Tibial nerve (tissue), 4 donors: ENCODE data around the gene BCAR3. TPM values are rescaled to one million over a fixed set of nuclear protein-coding genes. Genes with fewer than 3 reads are reported as not detected.
A peak's percentile ranks its signal among the peaks of the same experiment; 100 is the strongest.

Experiments
- DNase-seq, 2 donors: peaks; one replicate each; pipeline ENCODE4 v3.0.0-alpha.2; 2019; ENCODE audit warnings: low spot score in 2 of 2
- H3K27ac ChIP-seq, 4 donors: fragments of 200-600 bp; sonication (generic) in 3 of 4; one replicate each; pipeline ENCODE4 v1.5.1; 2017 to 2019; ENCODE audit warnings: mild to moderate bottlenecking in 1 of 4
- H3K27me3 ChIP-seq, 2 donors: fragments of 200-600 bp; sonication (generic) in 1 of 2; one replicate each; pipeline versions ENCODE4 v1.5.1 to v1.6.0; 2017 to 2019
- H3K36me3 ChIP-seq, 3 donors: fragments of 200-600 bp; sonication (generic); one replicate each; pipeline ENCODE4 v1.5.1; 2018 to 2019
- H3K4me1 ChIP-seq, 4 donors: fragments of 200-600 bp; sonication (generic) in 3 of 4; one replicate each; pipeline ENCODE4 v1.5.1; 2017 to 2019
- H3K4me3 ChIP-seq, 4 donors: fragments of 200-600 bp; sonication (generic) in 3 of 4; one replicate each; pipeline ENCODE4 v1.5.1; 2017 to 2019; ENCODE audit warnings: mild to moderate bottlenecking in 1 of 4, moderate library complexity in 1 of 4
- H3K9me3 ChIP-seq, 4 donors: fragments of 200-600 bp; sonication (generic) in 3 of 4; one replicate each; pipeline ENCODE4 v1.5.1; 2017 to 2019
- EP300 ChIP-seq, 2 donors: sonication (generic); formaldehyde crosslinking; IDR thresholded peaks; one replicate each; pipeline ENCODE4 v1.6.1; 2017; ENCODE audit warnings: antibody characterized with exemption in 2 of 2, mild to moderate bottlenecking in 1 of 2
- POLR2A ChIP-seq, 2 donors: fragments of 450-650 bp; IDR thresholded peaks; one replicate each; pipeline ENCODE4 v1.6.1; 2017; ENCODE audit warnings: antibody characterized with exemption in 2 of 2, mild to moderate bottlenecking in 2 of 2, moderate library complexity in 2 of 2
- WGBS, 2 donors: methylation state at CpG; one replicate each; pipeline ENCODE4 v1.1.5; 2018; 5-methylcytosine and 5-hydroxymethylcytosine counted together
- total RNA-seq, 4 donors: library from RNA; depleted of rRNA; stranded (reverse); fragments of >200 nt; gene quantifications; one replicate each; pipeline ENCODE4 v1.1.0, GENCODE V29; 2016
- TF ChIP-seq, protein P1 (sequence below), 5 experiments: fragments of 200-600 bp in 3 of 5; fragments of 450-650 bp in 2 of 5; sonication (generic) in 3 of 5; IDR thresholded peaks; one replicate each; pipeline ENCODE4 v1.5.1; 2016 to 2019; ENCODE audit warnings: antibody characterized with exemption in 5 of 5, mild to moderate bottlenecking in 3 of 5, moderate library complexity in 2 of 5

BCAR3 gene
- total RNA-seq, 4 donors from 2014 or later, result 26.2 to 41.8 (median 36.5) TPM

- Histone ChIP-seq H3K4me3 (no peak overlapping the region), H3K27me3 (no peaks in the 10 kb centered on the region), H3K4me1 (peaks cover 0 to 26% (median 9%) of the 10 kb centered on the region in 4 donors), H3K27ac (no peak overlapping the region), H3K36me3 (peaks cover 0 to 68% (median 0%) of the 10 kb centered on the region in 3 donors), H3K9me3 (no peaks in the 10 kb centered on the region)
- TF ChIP-seq, protein P1, sequence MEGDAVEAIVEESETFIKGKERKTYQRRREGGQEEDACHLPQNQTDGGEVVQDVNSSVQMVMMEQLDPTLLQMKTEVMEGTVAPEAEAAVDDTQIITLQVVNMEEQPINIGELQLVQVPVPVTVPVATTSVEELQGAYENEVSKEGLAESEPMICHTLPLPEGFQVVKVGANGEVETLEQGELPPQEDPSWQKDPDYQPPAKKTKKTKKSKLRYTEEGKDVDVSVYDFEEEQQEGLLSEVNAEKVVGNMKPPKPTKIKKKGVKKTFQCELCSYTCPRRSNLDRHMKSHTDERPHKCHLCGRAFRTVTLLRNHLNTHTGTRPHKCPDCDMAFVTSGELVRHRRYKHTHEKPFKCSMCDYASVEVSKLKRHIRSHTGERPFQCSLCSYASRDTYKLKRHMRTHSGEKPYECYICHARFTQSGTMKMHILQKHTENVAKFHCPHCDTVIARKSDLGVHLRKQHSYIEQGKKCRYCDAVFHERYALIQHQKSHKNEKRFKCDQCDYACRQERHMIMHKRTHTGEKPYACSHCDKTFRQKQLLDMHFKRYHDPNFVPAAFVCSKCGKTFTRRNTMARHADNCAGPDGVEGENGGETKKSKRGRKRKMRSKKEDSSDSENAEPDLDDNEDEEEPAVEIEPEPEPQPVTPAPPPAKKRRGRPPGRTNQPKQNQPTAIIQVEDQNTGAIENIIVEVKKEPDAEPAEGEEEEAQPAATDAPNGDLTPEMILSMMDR (IDR thresholded peaks at IDR 0.05), result no peak
- no peak for TF ChIP-seq POLR2A (IDR thresholded peaks at IDR 0.05)
- TF ChIP-seq EP300 (IDR thresholded peaks at IDR 0.05), result no peak
- DNase-seq, result no peak
- 85 to 95% methylated on average over 5 of the region's 5 CpGs for WGBS, 2 donors
Observed at GRCh38 chr1:93587354-93587753, 94.3 kb downstream of the BCAR3 start.

DNA sequence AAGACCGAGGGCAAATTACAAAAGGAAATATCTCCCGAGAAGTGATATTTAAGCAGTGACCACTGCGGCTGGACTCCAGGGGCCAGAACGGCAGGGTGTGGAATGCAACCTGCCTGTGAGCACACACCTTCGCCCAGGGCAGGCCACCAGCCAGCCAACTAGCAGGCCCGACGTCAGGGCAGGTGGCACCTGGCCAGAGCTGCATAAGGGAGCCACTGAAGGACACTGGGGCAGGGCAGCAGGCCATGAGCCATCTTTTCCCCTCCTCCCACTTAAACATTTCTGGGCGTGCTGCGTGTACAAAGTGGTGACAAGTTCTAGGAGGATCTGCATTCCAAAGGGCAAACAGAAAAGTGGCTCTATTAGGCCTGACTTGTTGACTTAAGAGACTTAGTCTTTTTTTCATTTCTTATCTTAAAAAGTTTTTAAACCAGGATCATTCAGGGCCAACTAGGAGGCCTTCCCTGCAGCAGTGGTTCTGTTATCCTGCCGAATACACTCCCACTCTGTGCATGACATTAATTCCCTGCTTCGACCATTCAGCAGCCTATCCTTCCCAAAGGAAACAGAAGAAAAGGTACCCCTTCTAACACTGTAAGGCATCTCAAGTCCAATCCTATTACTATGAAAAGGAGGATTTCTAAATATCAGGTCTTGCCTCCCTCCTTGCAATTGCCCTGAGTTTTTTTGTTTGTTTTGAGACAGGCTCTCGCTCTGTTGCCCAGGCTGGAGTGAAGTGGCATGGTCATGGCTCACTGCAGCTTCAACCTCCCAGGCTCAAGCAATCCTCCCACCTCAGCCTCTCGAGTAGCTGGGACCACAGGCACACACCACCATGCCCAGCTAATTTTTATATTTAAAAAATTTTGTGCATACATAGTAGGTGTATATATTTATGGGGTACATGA is 96.3 kb downstream of the BCAR3 start:
- Histone ChIP-seq H3K36me3 (peaks cover 5 to 79% (median 5%) of the 10 kb centered on the region in 3 donors), H3K27ac (peak overlapping the region; percentile 0 to 58 (median 54)), H3K27me3 (no peaks in the 10 kb centered on the region), H3K4me3 (no peak overlapping the region), H3K9me3 (no peaks in the 10 kb centered on the region), H3K4me1 (peaks cover 0 to 19% (median 5%) of the 10 kb centered on the region in 4 donors)
- TF ChIP-seq, protein P1 (IDR thresholded peaks at IDR 0.05), result no peak
- TF ChIP-seq EP300 (IDR thresholded peaks at IDR 0.05) (no peak), POLR2A (IDR thresholded peaks at IDR 0.05) (no peak)
- 61 to 64% methylated on average over 13 of the region's 13 CpGs for WGBS, 2 donors
- DNase-seq, result no peak

- H3K27me3 ChIP-seq, result no peaks in the 10 kb centered on the region
- H3K27ac ChIP-seq, result peak overlapping the region; percentile 0 to 58 (median 54)
- H3K9me3 ChIP-seq, result no peaks in the 10 kb centered on the region
- H3K4me1 ChIP-seq, result peaks cover 0 to 25% (median 7%) of the 10 kb centered on the region in 4 donors
- WGBS, 2 donors, result 61 to 62% methylated on average over 9 of the region's 9 CpGs
- peaks cover 5 to 78% (median 5%) of the 10 kb centered on the region in 3 donors for H3K36me3 ChIP-seq
- no peak for DNase-seq
- peak overlapping the region in 1 of 4 donors; percentile 8 for H3K4me3 ChIP-seq
- TF ChIP-seq EP300 (IDR thresholded peaks at IDR 0.05), result peak in 1 of 2 donors; percentile 13
- TF ChIP-seq, protein P1 (IDR thresholded peaks at IDR 0.05), result no peak
Observed at GRCh38 chr1:93584261-93585003, 97.2 kb downstream of the BCAR3 start.

DNA sequence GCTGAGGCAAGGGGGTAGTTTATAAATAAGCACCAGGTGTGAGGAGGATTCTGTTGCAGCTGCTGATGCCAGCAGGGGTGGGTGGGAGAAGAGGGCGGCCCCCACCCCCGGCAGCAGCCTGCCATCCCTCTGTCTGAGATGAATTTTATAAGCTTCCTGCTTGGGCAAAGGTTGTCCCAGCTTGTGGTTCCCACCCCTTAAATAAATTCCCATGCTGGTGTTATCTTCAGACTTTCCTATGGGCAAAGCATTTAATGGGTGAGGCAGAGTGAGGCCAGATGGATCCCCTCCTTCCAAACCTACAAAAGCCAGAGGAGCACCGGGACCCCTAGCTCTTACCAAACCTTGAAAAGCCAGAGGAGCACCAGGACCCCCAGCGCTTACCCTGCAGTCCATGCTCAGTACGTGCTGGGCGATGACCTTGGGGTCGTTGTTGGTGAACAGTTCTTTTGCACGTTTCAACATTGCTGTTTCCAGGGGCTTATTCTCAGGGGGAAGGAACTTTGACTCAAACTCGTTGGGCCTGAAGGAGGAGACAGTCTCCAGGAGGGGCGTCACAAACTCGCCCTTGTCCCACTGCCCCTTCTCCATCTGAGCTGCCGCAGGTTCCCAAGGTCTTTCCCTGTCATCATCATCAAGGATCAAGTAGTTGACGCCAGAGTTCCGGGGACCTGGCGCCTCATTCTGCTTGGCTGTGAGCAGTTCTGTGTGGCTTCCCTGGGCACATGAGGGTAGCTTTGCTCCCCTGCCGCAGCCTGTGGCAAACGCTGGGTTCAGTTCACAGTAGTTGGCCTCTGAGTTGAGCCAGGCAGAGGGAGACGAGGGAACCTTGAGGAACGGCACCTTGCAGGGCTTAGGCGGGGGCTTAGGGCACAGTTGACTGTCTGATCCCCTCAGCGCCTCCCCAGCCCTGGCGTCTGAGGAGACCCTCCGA is 99.5 kb downstream of the BCAR3 start:
- H3K9me3 ChIP-seq, result no peaks in the 10 kb centered on the region
- H3K27ac ChIP-seq, result no peak overlapping the region
- WGBS, 2 donors, result 90 to 91% methylated on average over 22 to 23 of the region's 23 CpGs
- TF ChIP-seq, protein P1 (IDR thresholded peaks at IDR 0.05), result no peak
- TF ChIP-seq POLR2A (IDR thresholded peaks at IDR 0.05), result no peak
- no peak for TF ChIP-seq EP300 (IDR thresholded peaks at IDR 0.05)
- DNase-seq, result no peak
- H3K27me3 ChIP-seq, result no peaks in the 10 kb centered on the region
- H3K4me3 ChIP-seq, result no peak overlapping the region
- peaks cover 5 to 72% (median 5%) of the 10 kb centered on the region in 3 donors for H3K36me3 ChIP-seq
- peaks cover 0 to 35% (median 3%) of the 10 kb centered on the region in 4 donors for H3K4me1 ChIP-seq
